MG63 (cell line): ENCODE measurements around the gene MID1. TPM values are rescaled to one million over a fixed set of nuclear protein-coding genes. Genes with fewer than 3 reads are reported as not detected.

Source experiments
- DNase-seq: peaks from one replicate; pipeline ENCODE4 v3.0.0-alpha.2; 2020
- H3K27me3 ChIP-seq: fragments of 250-450 bp; sonication (Bioruptor Pico); 2 replicates; pipeline ENCODE4 v1.5.1; 2020; ENCODE audit warnings: mild to moderate bottlenecking, moderate library complexity
- H3K36me3 ChIP-seq: fragments of 250-450 bp; sonication (Bioruptor Pico); 2 replicates; pipeline ENCODE4 v1.5.1; 2020; ENCODE audit warnings: mild to moderate bottlenecking, moderate library complexity
- H3K4me3 ChIP-seq: fragments of 250-450 bp; sonication (Bioruptor Pico); 2 replicates; pipeline ENCODE4 v1.5.1; 2020; ENCODE audit warnings: mild to moderate bottlenecking, moderate library complexity
- H3K9me3 ChIP-seq: fragments of 250-450 bp; sonication (Bioruptor Pico); 2 replicates; pipeline ENCODE4 v1.5.1; 2020; ENCODE audit warnings: mild to moderate bottlenecking, moderate library complexity
- total RNA-seq: library from RNA; depleted of rRNA; stranded (reverse); fragments of >200 nt; shearing (Covaris generic); gene quantifications from 2 replicates; pipeline ENCODE4 v1.2.3, GENCODE V29; 2014; ENCODE audit warnings: low replicate concordance

Gene MID1
- total RNA-seq, 1 experiment from 2014 or later = 5.2 TPM

- DNase-seq = no peak
- Histone ChIP-seq H3K4me3 (no peak overlapping the region), H3K27me3 (no peaks in the 10 kb centered on the region), H3K9me3 (no peaks in the 10 kb centered on the region), H3K36me3 (peaks cover 54% of the 10 kb centered on the region)
These were observed 152.6 kb downstream of the MID1 start for GRCh38 chrX:10467793-10468192.

- Histone ChIP-seq H3K4me3 (no peak overlapping the region), H3K36me3 (peaks cover 38% of the 10 kb centered on the region), H3K9me3 (no peaks in the 10 kb centered on the region), H3K27me3 (no peaks in the 10 kb centered on the region)
- DNase-seq = no peak
These were observed 155.1 kb downstream of the MID1 start for GRCh38 chrX:10465254-10465653.

GRCh38 chrX:10457092-10457491 is 163.3 kb downstream of the MID1 start:
- H3K4me3 ChIP-seq = no peak overlapping the region
- peaks cover 4% of the 10 kb centered on the region for H3K9me3 ChIP-seq
- no peak for DNase-seq
- no peaks in the 10 kb centered on the region for H3K27me3 ChIP-seq
- peaks cover 46% of the 10 kb centered on the region for H3K36me3 ChIP-seq

GRCh38 chrX:10453945-10454344 is 166.4 kb downstream of the MID1 start:
- no peaks in the 10 kb centered on the region for H3K27me3 ChIP-seq
- peaks cover 4% of the 10 kb centered on the region for H3K9me3 ChIP-seq
- no peak overlapping the region for H3K4me3 ChIP-seq
- peaks cover 59% of the 10 kb centered on the region for H3K36me3 ChIP-seq
- DNase-seq = no peak

GRCh38 chrX:10450959-10451355 is 169.4 kb downstream of the MID1 start:
- Histone ChIP-seq H3K36me3 (peaks cover 64% of the 10 kb centered on the region), H3K9me3 (peaks cover 4% of the 10 kb centered on the region), H3K27me3 (no peaks in the 10 kb centered on the region), H3K4me3 (no peak overlapping the region)
- DNase-seq = peak; percentile 19

GRCh38 chrX:10450229-10450958 is 170.0 kb downstream of the MID1 start:
- peaks cover 4% of the 10 kb centered on the region for H3K9me3 ChIP-seq
- peak; percentile 19 for DNase-seq
- peaks cover 62% of the 10 kb centered on the region for H3K36me3 ChIP-seq
- H3K4me3 ChIP-seq = no peak overlapping the region
- no peaks in the 10 kb centered on the region for H3K27me3 ChIP-seq

GRCh38 chrX:10447564-10448214 is 172.7 kb downstream of the MID1 start:
- H3K4me3 ChIP-seq = no peak overlapping the region
- H3K9me3 ChIP-seq = no peaks in the 10 kb centered on the region; the same call in 1 of the 2 replicates
- peaks cover 35% of the 10 kb centered on the region for H3K36me3 ChIP-seq
- peak; percentile 14 for DNase-seq
- H3K27me3 ChIP-seq = no peaks in the 10 kb centered on the region

GRCh38 chrX:10444204-10444603 is 176.2 kb downstream of the MID1 start:
- H3K4me3 ChIP-seq = no peak overlapping the region
- no peak for DNase-seq
- peaks cover 15% of the 10 kb centered on the region for H3K36me3 ChIP-seq
- H3K9me3 ChIP-seq = no peaks in the 10 kb centered on the region
- H3K27me3 ChIP-seq = no peaks in the 10 kb centered on the region

- Histone ChIP-seq H3K36me3 (no peaks in the 10 kb centered on the region), H3K27me3 (no peaks in the 10 kb centered on the region), H3K9me3 (no peaks in the 10 kb centered on the region), H3K4me3 (no peak overlapping the region)
- no peak for DNase-seq
These were observed 178.9 kb downstream of the MID1 start for GRCh38 chrX:10441464-10441863.

- Histone ChIP-seq H3K27me3 (no peaks in the 10 kb centered on the region), H3K9me3 (no peaks in the 10 kb centered on the region), H3K4me3 (no peak overlapping the region), H3K36me3 (no peaks in the 10 kb centered on the region)
- no peak for DNase-seq
These were observed 187.0 kb downstream of the MID1 start for GRCh38 chrX:10433296-10433965.

- Histone ChIP-seq H3K4me3 (no peak overlapping the region), H3K27me3 (no peaks in the 10 kb centered on the region), H3K36me3 (no peaks in the 10 kb centered on the region), H3K9me3 (no peaks in the 10 kb centered on the region)
- no peak for DNase-seq
These were observed 190.5 kb downstream of the MID1 start for GRCh38 chrX:10429908-10430307.

- no peaks in the 10 kb centered on the region for H3K36me3 ChIP-seq
- no peak for DNase-seq
- H3K4me3 ChIP-seq = no peak overlapping the region
- no peaks in the 10 kb centered on the region for H3K27me3 ChIP-seq
- H3K9me3 ChIP-seq = no peaks in the 10 kb centered on the region
These were observed 193.1 kb downstream of the MID1 start for GRCh38 chrX:10427249-10427648.

- DNase-seq = no peak
- Histone ChIP-seq H3K4me3 (no peak overlapping the region), H3K9me3 (no peaks in the 10 kb centered on the region), H3K27me3 (no peaks in the 10 kb centered on the region), H3K36me3 (no peaks in the 10 kb centered on the region)
These were observed 196.7 kb downstream of the MID1 start for GRCh38 chrX:10423716-10424115.

GRCh38 chrX:10420134-10420533 is 200.3 kb downstream of the MID1 start:
- Histone ChIP-seq H3K36me3 (no peaks in the 10 kb centered on the region), H3K27me3 (no peaks in the 10 kb centered on the region), H3K9me3 (no peaks in the 10 kb centered on the region), H3K4me3 (no peak overlapping the region)
- no peak for DNase-seq

GRCh38 chrX:10416424-10416823 is 204.0 kb downstream of the MID1 start:
- Histone ChIP-seq H3K36me3 (no peaks in the 10 kb centered on the region), H3K27me3 (no peaks in the 10 kb centered on the region), H3K4me3 (no peak overlapping the region), H3K9me3 (no peaks in the 10 kb centered on the region)
- no peak for DNase-seq

- Histone ChIP-seq H3K36me3 (no peaks in the 10 kb centered on the region), H3K9me3 (no peaks in the 10 kb centered on the region), H3K27me3 (no peaks in the 10 kb centered on the region), H3K4me3 (no peak overlapping the region)
- DNase-seq = peak; percentile 17
These were observed 204.9 kb downstream of the MID1 start for GRCh38 chrX:10415306-10416001.

GRCh38 chrX:10414862-10415261 is 205.5 kb downstream of the MID1 start:
- Histone ChIP-seq H3K4me3 (no peak overlapping the region), H3K27me3 (no peaks in the 10 kb centered on the region), H3K36me3 (no peaks in the 10 kb centered on the region), H3K9me3 (no peaks in the 10 kb centered on the region)
- no peak for DNase-seq
